Measurements from ENCODE around the gene CDH4. TPM values are rescaled to one million over a fixed set of nuclear protein-coding genes. Genes with fewer than 3 reads are reported as not detected.

The CDH4 gene
- total RNA-seq, 1 donor from 2014 or later = not detected

- Histone ChIP-seq H3K27ac (no peak overlapping the region), H3K36me3 (no peaks in the 10 kb centered on the region), H3K9me3 (peaks cover 0 to 22% of the 10 kb centered on the region in 2 donors), H3K4me3 (no peak overlapping the region), H3K27me3 (no peaks in the 10 kb centered on the region), H3K4me1 (no peaks in the 10 kb centered on the region)
- TF ChIP-seq, protein P1, sequence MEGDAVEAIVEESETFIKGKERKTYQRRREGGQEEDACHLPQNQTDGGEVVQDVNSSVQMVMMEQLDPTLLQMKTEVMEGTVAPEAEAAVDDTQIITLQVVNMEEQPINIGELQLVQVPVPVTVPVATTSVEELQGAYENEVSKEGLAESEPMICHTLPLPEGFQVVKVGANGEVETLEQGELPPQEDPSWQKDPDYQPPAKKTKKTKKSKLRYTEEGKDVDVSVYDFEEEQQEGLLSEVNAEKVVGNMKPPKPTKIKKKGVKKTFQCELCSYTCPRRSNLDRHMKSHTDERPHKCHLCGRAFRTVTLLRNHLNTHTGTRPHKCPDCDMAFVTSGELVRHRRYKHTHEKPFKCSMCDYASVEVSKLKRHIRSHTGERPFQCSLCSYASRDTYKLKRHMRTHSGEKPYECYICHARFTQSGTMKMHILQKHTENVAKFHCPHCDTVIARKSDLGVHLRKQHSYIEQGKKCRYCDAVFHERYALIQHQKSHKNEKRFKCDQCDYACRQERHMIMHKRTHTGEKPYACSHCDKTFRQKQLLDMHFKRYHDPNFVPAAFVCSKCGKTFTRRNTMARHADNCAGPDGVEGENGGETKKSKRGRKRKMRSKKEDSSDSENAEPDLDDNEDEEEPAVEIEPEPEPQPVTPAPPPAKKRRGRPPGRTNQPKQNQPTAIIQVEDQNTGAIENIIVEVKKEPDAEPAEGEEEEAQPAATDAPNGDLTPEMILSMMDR (IDR thresholded peaks at IDR 0.05) = no peak
- intact Hi-C loops (cut with DNase I) = no loop called here
- DNase-seq (ENCODE audit: low spot score in 2 of 2) = no peak
Measured at GRCh38 chr20:61595216-61595615, 343.2 kb downstream of the CDH4 start.

GRCh38 chr20:61596687-61597330 lies 344.7 kb downstream of the CDH4 start:
- TF ChIP-seq, protein P1 (IDR thresholded peaks at IDR 0.05) = no peak
- Histone ChIP-seq H3K27me3 (no peaks in the 10 kb centered on the region), H3K9me3 (peaks cover 0 to 15% of the 10 kb centered on the region in 2 donors), H3K36me3 (no peaks in the 10 kb centered on the region), H3K4me3 (no peak overlapping the region), H3K4me1 (no peaks in the 10 kb centered on the region), H3K27ac (no peak overlapping the region)
- DNase-seq (ENCODE audit: low spot score in 2 of 2) = no peak
- intact Hi-C loops (cut with DNase I) = no loop called here

GRCh38 chr20:61597996-61598395 lies 345.9 kb downstream of the CDH4 start:
- Histone ChIP-seq H3K36me3 (no peaks in the 10 kb centered on the region), H3K9me3 (peaks cover 0 to 5% of the 10 kb centered on the region in 2 donors), H3K4me3 (no peak overlapping the region), H3K27ac (no peak overlapping the region), H3K4me1 (no peaks in the 10 kb centered on the region), H3K27me3 (no peaks in the 10 kb centered on the region)
- no peak for DNase-seq (ENCODE audit: low spot score in 2 of 2)
- TF ChIP-seq, protein P1 (IDR thresholded peaks at IDR 0.05) = no peak
- intact Hi-C loops (cut with DNase I) = no loop called here

- H3K4me3 ChIP-seq = no peak overlapping the region
- no peaks in the 10 kb centered on the region for H3K36me3 ChIP-seq
- H3K27ac ChIP-seq = no peak overlapping the region
- peaks cover 0 to 5% of the 10 kb centered on the region in 2 donors for H3K9me3 ChIP-seq
- intact Hi-C loops (cut with DNase I) = no loop called here
- TF ChIP-seq, protein P1 (IDR thresholded peaks at IDR 0.05) = no peak
- H3K27me3 ChIP-seq = no peaks in the 10 kb centered on the region
- DNase-seq (ENCODE audit: low spot score in 2 of 2) = no peak
- no peaks in the 10 kb centered on the region for H3K4me1 ChIP-seq
Measured at GRCh38 chr20:61598586-61598985, 346.5 kb downstream of the CDH4 start.

DNA sequence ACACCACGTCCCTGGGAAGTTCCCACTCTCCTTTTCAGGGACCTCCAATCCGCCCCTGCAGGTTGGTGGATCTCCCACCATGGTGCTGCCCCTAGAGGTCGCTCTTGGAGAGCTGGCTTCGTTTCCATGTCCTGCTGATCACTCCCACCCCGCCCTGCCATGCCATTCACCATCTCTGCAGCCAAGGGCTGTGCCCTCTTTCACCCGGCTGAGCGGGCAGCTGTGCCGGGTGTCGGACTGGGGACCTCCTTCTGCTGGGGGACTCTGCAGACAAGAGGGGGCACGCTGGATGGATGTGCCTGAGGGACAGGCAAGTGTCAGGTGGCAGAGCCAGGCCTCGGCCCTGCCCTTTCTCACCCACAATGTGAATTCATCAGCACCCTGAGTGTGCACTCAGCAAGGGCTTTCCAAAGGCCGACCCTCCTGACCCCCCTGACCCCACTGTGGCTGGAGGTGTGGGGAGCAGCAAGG lies 347.0 kb downstream of the CDH4 start:
- no peak for DNase-seq (ENCODE audit: low spot score in 2 of 2)
- Histone ChIP-seq H3K27me3 (no peaks in the 10 kb centered on the region), H3K36me3 (no peaks in the 10 kb centered on the region), H3K9me3 (peaks cover 0 to 5% of the 10 kb centered on the region in 2 donors), H3K4me1 (no peaks in the 10 kb centered on the region), H3K4me3 (no peak overlapping the region), H3K27ac (no peak overlapping the region)
- intact Hi-C loops (cut with DNase I) = no loop called here
- TF ChIP-seq, protein P1 (IDR thresholded peaks at IDR 0.05) = no peak
